Kidney (tissue), 14 donors: ENCODE data around the gene ULK3. TPM values are rescaled to one million over a fixed set of nuclear protein-coding genes. Genes with fewer than 3 reads are reported as not detected.

Source experiments
- DNase-seq, 5 donors: peaks; one replicate each; pipeline ENCODE4 v3.0.0-alpha.2; 2013 to 2020
- FAIRE-seq: peaks from 2 replicates; lab custom pipeline; 2012; peaks lifted over from hg19 to GRCh38; lab: Jason Lieb, UNC
- H3K27ac ChIP-seq, 2 donors: one replicate each; pipeline ENCODE4 v1.7.0; 2013; ENCODE audit warnings: low read depth in 2 of 2, low read length in 2 of 2, inconsistent platforms in 1 of 2
- H3K27me3 ChIP-seq: one replicate; pipeline ENCODE4 v1.7.1; 2013; ENCODE audit warnings: low read length, inconsistent platforms; ENCODE audit not compliant: control insufficient read depth, insufficient read depth
- H3K36me3 ChIP-seq, 3 donors: one replicate each; pipeline versions ENCODE4 v1.7.0 to v1.7.1; 2013; ENCODE audit warnings: low read length in 3 of 3, control low read depth in 1 of 3, inconsistent platforms in 1 of 3; ENCODE audit not compliant: insufficient read depth in 3 of 3, control insufficient read depth in 2 of 3
- H3K4me1 ChIP-seq, 3 donors: one replicate each; pipeline versions ENCODE4 v1.7.0 to v1.7.1; 2013; ENCODE audit warnings: low read length in 3 of 3, inconsistent platforms in 1 of 3, low read depth in 1 of 3; ENCODE audit not compliant: control insufficient read depth in 2 of 3, insufficient read depth in 2 of 3
- H3K4me3 ChIP-seq, 3 donors: one replicate each; pipeline versions ENCODE4 v1.7.0 to v1.8.1; 2013; ENCODE audit warnings: low read length in 3 of 3, control low read depth in 1 of 3, inconsistent platforms in 1 of 3
- H3K9ac ChIP-seq, 3 donors: one replicate each; pipeline versions ENCODE4 v1.7.0 to v1.7.1; 2013; ENCODE audit warnings: low read length in 3 of 3, control low read depth in 1 of 3, inconsistent platforms in 1 of 3
- H3K9me3 ChIP-seq, 3 donors: one replicate each; pipeline versions ENCODE4 v1.7.0 to v1.7.1; 2013; ENCODE audit warnings: low read length in 3 of 3, control low read depth in 1 of 3, inconsistent platforms in 1 of 3; ENCODE audit not compliant: control insufficient read depth in 2 of 3, insufficient read depth in 1 of 3
- intact Hi-C: fragments of 100-400 bp; cut with DNase I; formaldehyde crosslinking; loops from one replicate; pipeline ENCODE4 v1.11.1; 2022
- polyA plus RNA-seq: library from polyadenylated mRNA; stranded (reverse); fragments of 350-450 nt; fragmentation: Illumina TruSeq; extraction: RNeasy Lipid Tissue Mini Kit (QIAGEN cat#74804); gene quantifications from one replicate; pipeline ENCODE4 v1.2.3, GENCODE V29; 2014; ENCODE audit warnings: low read depth, low replicate concordance; ENCODE audit not compliant: insufficient read depth
- total RNA-seq: library from RNA; stranded (reverse); fragmentation: NEBNext Ultra II Directional; extraction: Animal tissue kit (Norgen Biotek cat#: 25700); gene quantifications from one replicate; pipeline ENCODE4 v1.2.1, GENCODE V29; 2021
- TF ChIP-seq, protein P1 (sequence below): IDR thresholded peaks from 3 replicates; pipeline ENCODE4 v1.5.1; 2012; ENCODE audit warnings: mild to moderate bottlenecking, moderate library complexity, borderline replicate concordance; ENCODE audit not compliant: insufficient read depth; ENCODE audit errors: extremely low read depth
- donor health status: control.
- donor health status: control.
- donor health status: control.
- donor health status: control.
- donor health status: control.
- donor health status: DM: yes; HTN: yes; CAD: no.
- donor health status: Normal renal cell carcinoma (clear cell type).

The ULK3 gene
- total and polyA plus RNA-seq, 2 donors from 2014 or later = 34.5 to 36.1 TPM

DNA sequence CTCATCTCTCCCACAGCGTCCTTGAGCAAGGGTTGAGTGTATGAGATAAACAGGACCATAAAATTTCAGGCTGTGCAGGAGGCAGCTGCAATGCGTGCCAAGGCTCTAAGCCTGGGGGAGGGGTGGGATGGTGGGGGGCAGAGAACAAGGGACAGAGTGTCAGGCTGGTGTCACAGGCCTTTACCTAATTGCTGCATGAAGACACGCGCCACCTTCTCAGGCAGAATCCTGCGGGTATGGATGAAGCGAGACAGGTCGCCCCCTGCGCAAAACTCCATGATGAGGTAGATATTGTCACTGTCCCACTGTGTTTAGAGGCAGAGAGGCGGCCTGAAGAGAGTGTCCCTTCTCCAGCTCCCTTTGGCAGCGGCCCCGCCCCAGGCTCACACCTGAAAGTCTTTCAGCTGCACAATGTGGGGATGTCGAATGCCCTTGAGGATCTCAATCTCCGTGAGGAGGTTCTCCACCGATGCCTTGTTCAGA lies 1.0 kb downstream of the ULK3 start:
- Histone ChIP-seq H3K9me3 (no peaks in the 10 kb centered on the region), H3K36me3 (peaks cover 0 to 26% (median 10%) of the 10 kb centered on the region in 3 donors), H3K27me3 (no peaks in the 10 kb centered on the region), H3K9ac (peak overlapping the region in 1 of 3 donors; percentile 87), H3K27ac (no peak overlapping the region), H3K4me1 (peaks cover 0 to 27% (median 8%) of the 10 kb centered on the region in 3 donors), H3K4me3 (peak overlapping the region in 2 of 3 donors; percentile 83 to 92)
- TF ChIP-seq, protein P1, sequence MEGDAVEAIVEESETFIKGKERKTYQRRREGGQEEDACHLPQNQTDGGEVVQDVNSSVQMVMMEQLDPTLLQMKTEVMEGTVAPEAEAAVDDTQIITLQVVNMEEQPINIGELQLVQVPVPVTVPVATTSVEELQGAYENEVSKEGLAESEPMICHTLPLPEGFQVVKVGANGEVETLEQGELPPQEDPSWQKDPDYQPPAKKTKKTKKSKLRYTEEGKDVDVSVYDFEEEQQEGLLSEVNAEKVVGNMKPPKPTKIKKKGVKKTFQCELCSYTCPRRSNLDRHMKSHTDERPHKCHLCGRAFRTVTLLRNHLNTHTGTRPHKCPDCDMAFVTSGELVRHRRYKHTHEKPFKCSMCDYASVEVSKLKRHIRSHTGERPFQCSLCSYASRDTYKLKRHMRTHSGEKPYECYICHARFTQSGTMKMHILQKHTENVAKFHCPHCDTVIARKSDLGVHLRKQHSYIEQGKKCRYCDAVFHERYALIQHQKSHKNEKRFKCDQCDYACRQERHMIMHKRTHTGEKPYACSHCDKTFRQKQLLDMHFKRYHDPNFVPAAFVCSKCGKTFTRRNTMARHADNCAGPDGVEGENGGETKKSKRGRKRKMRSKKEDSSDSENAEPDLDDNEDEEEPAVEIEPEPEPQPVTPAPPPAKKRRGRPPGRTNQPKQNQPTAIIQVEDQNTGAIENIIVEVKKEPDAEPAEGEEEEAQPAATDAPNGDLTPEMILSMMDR = no peak
- DNase-seq (peak in 1 of 5 donors; percentile 69), FAIRE-seq (no peak)
- intact Hi-C loops = no loop called here

DNA sequence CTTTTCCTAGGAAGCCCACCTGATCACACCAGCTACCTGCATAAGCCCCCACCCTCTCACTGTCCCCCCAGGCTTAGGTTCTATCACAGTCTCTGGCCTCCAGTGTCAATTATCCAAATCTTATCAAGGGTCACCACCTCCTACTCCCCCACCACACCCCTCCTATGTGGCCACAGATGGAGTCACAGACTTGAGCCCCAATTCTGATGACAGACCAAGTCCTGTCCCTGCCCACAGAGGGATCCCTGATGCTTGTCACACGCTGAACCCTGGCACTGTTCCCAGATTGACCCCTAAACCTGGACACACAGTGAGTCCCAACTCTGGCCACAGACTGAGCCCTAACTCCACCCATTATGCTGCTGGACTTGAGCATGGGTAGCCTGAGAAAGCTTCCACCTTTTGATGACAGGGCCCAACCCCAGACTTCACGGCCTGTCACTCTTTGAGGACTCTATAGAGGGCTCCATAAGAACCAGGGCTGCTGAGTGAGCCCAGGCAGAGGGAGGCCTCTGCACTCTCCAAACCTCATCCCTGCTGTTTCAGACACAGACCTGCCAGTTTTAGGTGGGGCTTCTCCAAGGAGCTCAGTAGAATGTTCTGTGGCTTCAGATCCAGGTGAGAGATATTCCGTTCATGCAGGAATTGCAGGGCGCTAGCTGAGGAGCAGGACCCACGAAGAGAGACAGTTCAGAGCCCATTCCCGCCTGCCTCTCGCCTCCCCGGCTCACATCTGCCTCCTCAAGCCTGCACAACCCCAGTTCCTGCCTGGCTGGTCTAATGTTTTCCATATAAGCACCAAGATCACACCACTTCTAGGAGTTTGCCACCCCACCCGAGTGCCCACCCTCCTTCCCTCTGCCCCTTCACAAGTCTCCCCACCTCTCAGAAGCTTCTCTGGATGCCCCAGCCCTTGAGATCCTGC lies 1.8 kb downstream of the ULK3 start:
- H3K4me3 ChIP-seq = peak overlapping the region in 1 of 3 donors; percentile 92
- H3K4me1 ChIP-seq = peaks cover 0 to 27% (median 8%) of the 10 kb centered on the region in 3 donors
- intact Hi-C loops = no loop called here

DNA sequence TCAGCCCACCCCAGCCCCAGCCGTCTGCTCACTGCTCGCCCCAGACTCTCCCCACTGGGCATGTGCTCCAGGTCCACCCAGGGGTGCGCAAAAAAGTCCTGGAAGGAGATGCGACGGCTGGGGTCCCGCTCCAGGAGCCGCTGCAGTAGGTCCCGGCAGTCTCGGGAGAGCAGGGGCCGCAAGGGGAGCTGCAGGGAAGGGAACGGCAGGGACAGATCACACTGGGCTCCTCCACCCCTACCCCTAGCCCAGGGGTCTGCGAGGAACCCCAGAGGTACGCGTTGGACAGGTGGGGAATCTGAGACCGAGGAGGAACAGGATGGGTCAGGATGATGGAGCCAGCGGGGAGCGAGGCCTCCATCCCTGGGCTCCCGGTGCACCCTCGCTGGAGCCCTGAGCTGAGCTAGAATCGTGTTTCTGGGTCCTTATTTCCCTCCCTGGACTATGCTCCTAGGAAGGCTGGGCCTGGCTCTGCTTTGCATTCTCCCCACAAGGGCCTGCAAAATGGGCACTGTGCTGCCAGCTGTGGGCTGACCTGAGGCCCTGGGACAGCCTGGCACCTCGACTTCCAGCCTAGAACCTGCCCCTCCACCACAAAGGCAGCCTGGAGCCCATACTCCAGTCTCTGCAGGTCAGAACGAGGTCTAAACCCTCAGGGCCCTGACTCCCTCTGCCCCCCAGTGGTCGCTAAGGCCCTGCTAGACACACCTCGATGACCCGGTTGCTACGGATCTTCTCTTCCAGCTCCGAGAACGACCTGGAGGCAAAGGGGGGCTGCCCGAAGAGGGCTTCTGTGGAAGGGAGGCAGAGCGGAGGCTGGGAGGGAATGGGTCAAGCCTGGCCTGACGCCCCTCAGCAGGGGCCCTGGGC lies 3.2 kb downstream of the ULK3 start:
- Histone ChIP-seq H3K4me1 (peaks cover 0 to 27% (median 8%) of the 10 kb centered on the region in 3 donors), H3K36me3 (peaks cover 0 to 17% (median 6%) of the 10 kb centered on the region in 3 donors), H3K27ac (no peak overlapping the region), H3K9ac (no peak overlapping the region), H3K27me3 (no peaks in the 10 kb centered on the region), H3K9me3 (no peaks in the 10 kb centered on the region), H3K4me3 (no peak overlapping the region)
- FAIRE-seq (no peak), DNase-seq (no peak)
- TF ChIP-seq, protein P1 = no peak
- intact Hi-C loops = no loop called here

More for the DNA sequence above, 1.8 kb downstream of the ULK3 start:
- Histone ChIP-seq H3K9me3 (no peaks in the 10 kb centered on the region), H3K36me3 (peaks cover 0 to 26% (median 10%) of the 10 kb centered on the region in 3 donors), H3K27ac (no peak overlapping the region), H3K27me3 (no peaks in the 10 kb centered on the region), H3K9ac (peak overlapping the region in 1 of 3 donors; percentile 87)
- FAIRE-seq (no peak), DNase-seq (peak in 1 of 5 donors; percentile 32)
- TF ChIP-seq, protein P1 = no peak
